Caco-2 (cell line): ENCODE measurements around the gene ERCC2. TPM values are rescaled to one million over a fixed set of nuclear protein-coding genes. Genes with fewer than 3 reads are reported as not detected.

Experiments
- BruUV-seq: library from RNA; stranded (reverse); fragments of 400-500 nt; replicated peaks from 2 replicates; lab custom pipeline; 2021; lab: Mats Ljungman, UMichigan
- CTCF ChIA-PET: fragments of 300-600 bp; sonication (Branson Sonifier 250); formaldehyde crosslinking; loops from one replicate; lab custom pipeline; 2022; ENCODE audit warnings: antibody characterized with exemption; lab: Charles Lee
- POLR2A ChIA-PET: fragments of 300-600 bp; sonication (Branson Sonifier 250); formaldehyde crosslinking; loops from one replicate; lab custom pipeline; 2022; ENCODE audit warnings: antibody characterized with exemption; lab: Charles Lee
- DNase-seq, 2 experiments: peaks; one replicate each; pipeline versions ENCODE4 v3.0.0 to v3.0.0-alpha.2; 2020 to 2022
- H3K27me3 ChIP-seq: replicated peaks from 2 replicates; pipeline ENCODE4 v1.6.0; 2011; ENCODE audit warnings: low read length; ENCODE audit not compliant: control insufficient read depth, insufficient read depth
- H3K36me3 ChIP-seq: 2 replicates; pipeline ENCODE4 v1.5.1; 2011; ENCODE audit warnings: low read length; ENCODE audit not compliant: control insufficient read depth, insufficient read depth
- H3K4me1 ChIP-seq: fragments of 250-450 bp; sonication (Bioruptor Pico); 2 replicates; pipeline ENCODE4 v1.5.1; 2020; ENCODE audit warnings: mild to moderate bottlenecking
- H3K4me3 ChIP-seq: 2 replicates; pipeline ENCODE4 v1.5.1; 2011; ENCODE audit warnings: low read depth, mild to moderate bottlenecking, control low read depth, low read length
- H3K9me3 ChIP-seq: fragments of 250-450 bp; sonication (Bioruptor Pico); 2 replicates; pipeline ENCODE4 v1.5.1; 2020; ENCODE audit warnings: mild to moderate bottlenecking, moderate library complexity
- H3K27ac Mint-ChIP-seq: one replicate; pipeline ENCODE4 v1.8.0; 2022; ENCODE audit warnings: mixed read lengths; ENCODE audit not compliant: unreplicated experiment
- H3K27me3 Mint-ChIP-seq: one replicate; pipeline ENCODE4 v1.8.0; 2022; ENCODE audit warnings: mixed read lengths; ENCODE audit not compliant: insufficient read depth, unreplicated experiment
- H3K36me3 Mint-ChIP-seq: one replicate; pipeline ENCODE4 v1.8.0; 2022; ENCODE audit warnings: mild to moderate bottlenecking, mixed read lengths; ENCODE audit not compliant: insufficient read depth, unreplicated experiment
- H3K4me1 Mint-ChIP-seq: one replicate; pipeline ENCODE4 v1.8.0; 2022; ENCODE audit warnings: low read depth, mixed read lengths; ENCODE audit not compliant: unreplicated experiment
- H3K4me3 Mint-ChIP-seq: one replicate; pipeline ENCODE4 v1.8.0; 2022; ENCODE audit warnings: mild to moderate bottlenecking, moderate library complexity, mixed read lengths; ENCODE audit not compliant: unreplicated experiment
- H3K9me3 Mint-ChIP-seq: one replicate; pipeline ENCODE4 v1.8.0; 2022; ENCODE audit warnings: mixed read lengths; ENCODE audit not compliant: unreplicated experiment
- CTCF ChIP-seq, 2 experiments: fragments of 200-600 bp in 1 of 2; IDR thresholded peaks; 1 replicate in 1 of 2; 2 replicates in 1 of 2; pipeline versions ENCODE4 v1.5.1 to v1.8.0; 2011 to 2022; ENCODE audit warnings: antibody characterized with exemption in 1 of 2, control low read depth in 1 of 2, inconsistent platforms in 1 of 2, low read depth in 1 of 2, low read length in 1 of 2, mild to moderate bottlenecking in 1 of 2, moderate library complexity in 1 of 2; ENCODE audit not compliant: insufficient read depth in 1 of 2, severe bottlenecking in 1 of 2, unreplicated experiment in 1 of 2
- intact Hi-C: fragments of 100-400 bp; cut with micrococcal nuclease; formaldehyde crosslinking; loops from one replicate; pipeline ENCODE4 v1.10.0; 2022; ENCODE audit not compliant: unreplicated experiment
- total RNA-seq: library from RNA; stranded (reverse); gene quantifications from 2 replicates; pipeline ENCODE4 v1.2.3, GENCODE V29; 2022

The ERCC2 gene
- total RNA-seq, 1 experiment from 2014 or later, result 86.8 TPM

- H3K27me3 Mint-ChIP-seq, result no peaks in the 10 kb centered on the region
- H3K27ac Mint-ChIP-seq, result no peak overlapping the region
- no peaks in the 10 kb centered on the region for H3K9me3 ChIP-seq
- no peak for DNase-seq
- peaks cover 6% of the 10 kb centered on the region; the same call in 1 of the 2 replicates for H3K4me1 ChIP-seq
- no peaks in the 10 kb centered on the region for H3K9me3 Mint-ChIP-seq
- H3K4me3 Mint-ChIP-seq, result no peak overlapping the region
- H3K4me3 ChIP-seq, result no peak overlapping the region
- intact Hi-C loops, result no loop called here
- no TSS peak for BruUV-seq
- POLR2A ChIA-PET, result no interaction called here
- no peaks in the 10 kb centered on the region for H3K36me3 ChIP-seq
- TF ChIP-seq CTCF (IDR thresholded peaks at IDR 0.05; ENCODE audit: insufficient read depth in 1 of 2, low read depth in 1 of 2, low read length in 1 of 2, severe bottlenecking in 1 of 2, unreplicated experiment in 1 of 2), result no peak
- H3K27me3 ChIP-seq, result no peaks in the 10 kb centered on the region
- CTCF ChIA-PET, result no interaction called here
- peaks cover 7% of the 10 kb centered on the region for H3K4me1 Mint-ChIP-seq
- H3K36me3 Mint-ChIP-seq, result peaks cover 9% of the 10 kb centered on the region
These were observed 27.5 kb downstream of the ERCC2 start for GRCh38 chr19:45342911-45343310.

GRCh38 chr19:45340899-45341453, 29.4 kb downstream of the ERCC2 start:
- Mint-ChIP-seq H3K4me1 (peaks cover 7% of the 10 kb centered on the region), H3K36me3 (peaks cover 3% of the 10 kb centered on the region), H3K9me3 (no peaks in the 10 kb centered on the region), H3K4me3 (no peak overlapping the region), H3K27me3 (no peaks in the 10 kb centered on the region), H3K27ac (no peak overlapping the region)
- peak overlapping the region; percentile 66 for H3K4me3 ChIP-seq
- ChIA-PET CTCF (no interaction called here), POLR2A (no interaction called here)
- intact Hi-C loops, result no loop called here
- H3K27me3 ChIP-seq, result no peaks in the 10 kb centered on the region
- peak in 1 of 2 experiments; percentile 39 for DNase-seq
- H3K36me3 ChIP-seq, result no peaks in the 10 kb centered on the region
- peaks cover 6% of the 10 kb centered on the region; the same call in 1 of the 2 replicates for H3K4me1 ChIP-seq
- BruUV-seq, result no TSS peak
- no peak for TF ChIP-seq CTCF (IDR thresholded peaks at IDR 0.05; ENCODE audit: insufficient read depth in 1 of 2, low read depth in 1 of 2, low read length in 1 of 2, severe bottlenecking in 1 of 2, unreplicated experiment in 1 of 2)
- H3K9me3 ChIP-seq, result no peaks in the 10 kb centered on the region

- Mint-ChIP-seq H3K27ac (no peak within 1 kb of the TSS), H3K9me3 (no peaks in the 10 kb centered on the region), H3K4me1 (peaks cover 6% of the 10 kb centered on the region), H3K4me3 (no peak within 1 kb of the TSS), H3K27me3 (no peaks in the 10 kb centered on the region), H3K36me3 (no peaks in the 10 kb centered on the region)
- Histone ChIP-seq H3K36me3 (no peaks in the 10 kb centered on the region), H3K27me3 (no peaks in the 10 kb centered on the region), H3K9me3 (no peaks in the 10 kb centered on the region), H3K4me1 (peaks cover 5% of the 10 kb centered on the region; the same call in 1 of the 2 replicates), H3K4me3 (peak within 1 kb of the TSS; percentile 66)
- ChIA-PET CTCF (no interaction called here), POLR2A (no interaction called here)
- no TSS peak for BruUV-seq
- peak; percentile 68 to 84 for DNase-seq
- intact Hi-C loops, result no loop called here
- no peak for TF ChIP-seq CTCF (IDR thresholded peaks at IDR 0.05; ENCODE audit: insufficient read depth in 1 of 2, low read depth in 1 of 2, low read length in 1 of 2, severe bottlenecking in 1 of 2, unreplicated experiment in 1 of 2)
These were observed 30.0 kb downstream of the ERCC2 start, which contains the start of gene KLC3 for GRCh38 chr19:45340232-45340898. TSS of gene KLC3 (plus strand) at chr19:45340750. CDS start at chr19:45345542, 4,792 bp downstream.
